Left ventricle myocardium inferior (tissue), 1 donor: Measurements from ENCODE around the gene STK26. TPM values are rescaled to one million over a fixed set of nuclear protein-coding genes. Genes with fewer than 3 reads are reported as not detected.

Source experiments
- DNase-seq: peaks from one replicate; pipeline ENCODE4 v3.0.0-alpha.2; 2020
- H3K27ac ChIP-seq: fragments of 200-600 bp; replicated peaks from 2 replicates; pipeline ENCODE4 v1.8.0; 2021
- H3K27me3 ChIP-seq: fragments of 200-600 bp; 2 replicates; pipeline ENCODE4 v1.8.0; 2021; ENCODE audit warnings: low read depth
- H3K36me3 ChIP-seq: fragments of 200-600 bp; 2 replicates; pipeline ENCODE4 v1.8.0; 2021
- H3K4me1 ChIP-seq: fragments of 200-600 bp; 2 replicates; pipeline ENCODE4 v1.8.0; 2021
- H3K4me3 ChIP-seq: fragments of 200-600 bp; 2 replicates; pipeline ENCODE4 v1.8.0; 2021; ENCODE audit warnings: mild to moderate bottlenecking, moderate library complexity
- H3K9me3 ChIP-seq: fragments of 200-600 bp; replicated peaks from 2 replicates; pipeline ENCODE4 v1.8.0; 2021
- CTCF ChIP-seq: fragments of 200-600 bp; IDR thresholded peaks from 2 replicates; pipeline ENCODE4 v1.8.0; 2021; ENCODE audit warnings: antibody characterized with exemption, mild to moderate bottlenecking, borderline replicate concordance
- intact Hi-C: fragments of 100-400 bp; cut with micrococcal nuclease; formaldehyde crosslinking; loops from one replicate; pipeline ENCODE4 v1.11.0; 2022
- long read RNA-seq: library from polyadenylated mRNA; unstranded; transcript quantifications from one replicate; pipeline ENCODE4 v2.0.0, GENCODE V29; 2021
- total RNA-seq: library from RNA; stranded (reverse); fragmentation: NEBNext Ultra II Directional; extraction: Animal tissue kit (Norgen Biotek cat#: 25700); gene quantifications from one replicate; pipeline ENCODE4 v1.2.1, GENCODE V29; 2021
- donor health status: DM: no; HTN: yes; CAD: no; lungs with severe emphysema.

The STK26 gene
- 0.80 TPM for total RNA-seq
- long read RNA-seq, result 0 reads

- intact Hi-C loops, result no loop called here
- TF ChIP-seq CTCF, result no peak
- Histone ChIP-seq H3K27me3 (peaks cover 10% of the 10 kb centered on the region), H3K4me3 (peak within 1 kb of the TSS; percentile 68), H3K4me1 (peaks cover 11% of the 10 kb centered on the region), H3K9me3 (no peaks in the 10 kb centered on the region), H3K27ac (no peak within 1 kb of the TSS), H3K36me3 (no peaks in the 10 kb centered on the region)
- peak; percentile 61 for DNase-seq
Observed at GRCh38 chrX:132022967-132023895, at the start of gene STK26. Gene STK26 (plus strand): TSS chrX:132023302. CDS start chrX:132023618, 316 bp downstream.

GRCh38 chrX:131975851-131976250 is 47.3 kb upstream of the STK26 start:
- TF ChIP-seq CTCF, result no peak
- no peaks in the 10 kb centered on the region for H3K36me3 ChIP-seq
- no peaks in the 10 kb centered on the region for H3K4me1 ChIP-seq
- intact Hi-C loops, result no loop called here
- no peak overlapping the region for H3K27ac ChIP-seq
- H3K4me3 ChIP-seq, result no peak overlapping the region
- no peak for DNase-seq
- no peaks in the 10 kb centered on the region for H3K27me3 ChIP-seq
- H3K9me3 ChIP-seq, result no peaks in the 10 kb centered on the region

- DNase-seq, result no peak
- no peaks in the 10 kb centered on the region for H3K9me3 ChIP-seq
- no peak overlapping the region for H3K27ac ChIP-seq
- no peaks in the 10 kb centered on the region for H3K36me3 ChIP-seq
- intact Hi-C loops, result no loop called here
- no peak overlapping the region for H3K4me3 ChIP-seq
- no peak for TF ChIP-seq CTCF
- H3K4me1 ChIP-seq, result no peaks in the 10 kb centered on the region
- H3K27me3 ChIP-seq, result no peaks in the 10 kb centered on the region
Observed at GRCh38 chrX:131977619-131978018, 45.5 kb upstream of the STK26 start.

- no peaks in the 10 kb centered on the region for H3K27me3 ChIP-seq
- H3K36me3 ChIP-seq, result no peaks in the 10 kb centered on the region
- intact Hi-C loops, result no loop called here
- H3K4me1 ChIP-seq, result no peaks in the 10 kb centered on the region
- no peak for TF ChIP-seq CTCF
- no peak overlapping the region for H3K27ac ChIP-seq
- no peaks in the 10 kb centered on the region for H3K9me3 ChIP-seq
- no peak overlapping the region for H3K4me3 ChIP-seq
- no peak for DNase-seq
Observed at GRCh38 chrX:131979116-131979515, 44.0 kb upstream of the STK26 start.

GRCh38 chrX:131985526-131986049 is 37.5 kb upstream of the STK26 start:
- Histone ChIP-seq H3K4me3 (no peak overlapping the region), H3K27me3 (peaks cover 4% of the 10 kb centered on the region), H3K27ac (no peak overlapping the region), H3K36me3 (no peaks in the 10 kb centered on the region), H3K4me1 (no peaks in the 10 kb centered on the region), H3K9me3 (no peaks in the 10 kb centered on the region)
- DNase-seq, result no peak
- intact Hi-C loops, result no loop called here
- no peak for TF ChIP-seq CTCF
